IMR-90 (cell line): ENCODE measurements around the gene CLIP3. TPM values are rescaled to one million over a fixed set of nuclear protein-coding genes. Genes with fewer than 3 reads are reported as not detected.
A peak's percentile ranks its signal among the peaks of the same experiment; 100 is the strongest.

Experiments
- ATAC-seq: fragments of 200-7000 bp; cut with Tn5 transposase; 2 replicates; pipeline ENCODE4 v1.9.1; 2020; ENCODE audit warnings: low read depth, mild to moderate bottlenecking, moderate library complexity
- BruUV-seq: library from RNA; stranded (reverse); fragments of 400-500 nt; replicated peaks from 2 replicates; lab custom pipeline; 2021; lab: Mats Ljungman, UMichigan
- CTCF ChIA-PET: fragments of 300-600 bp; formaldehyde crosslinking; extraction: SDS; loops from one replicate; lab custom pipeline; 2021; ENCODE audit warnings: antibody characterized with exemption; lab: Yijun Ruan, JAX
- POLR2A ChIA-PET: fragments of 300-600 bp; sonication (Branson Sonifier 250); formaldehyde crosslinking; loops from one replicate; lab custom pipeline; 2022; ENCODE audit warnings: antibody characterized with exemption; ENCODE audit not compliant: unreplicated experiment; lab: Charles Lee
- DNase-seq: peaks from one replicate; pipeline ENCODE4 v3.0.0; 2013
- H2AFZ ChIP-seq: replicated peaks from 2 replicates; pipeline ENCODE3; 2013; ENCODE audit warnings: low read length, mild to moderate bottlenecking; ENCODE audit not compliant: poor library complexity
- H2AK5ac ChIP-seq: 2 replicates; pipeline ENCODE4 v1.6.1; 2013; ENCODE audit warnings: low read depth, low read length, inconsistent platforms
- H2AK9ac ChIP-seq: replicated peaks from 2 replicates; pipeline ENCODE3; 2013; ENCODE audit warnings: mild to moderate bottlenecking, low read depth, low read length, moderate library complexity; ENCODE audit not compliant: poor library complexity
- H2BK120ac ChIP-seq: 2 replicates; pipeline ENCODE4 v1.6.1; 2013; ENCODE audit warnings: low read depth, low read length, inconsistent platforms
- H2BK15ac ChIP-seq: 3 replicates; pipeline ENCODE4 v1.6.1; 2013; ENCODE audit warnings: low read depth, low read length, inconsistent platforms
- H2BK20ac ChIP-seq: 2 replicates; pipeline ENCODE4 v1.6.1; 2013; ENCODE audit warnings: low read depth, mild to moderate bottlenecking, inconsistent platforms, low read length, moderate library complexity
- H2BK5ac ChIP-seq: 2 replicates; pipeline ENCODE4 v1.6.1; 2013; ENCODE audit warnings: mild to moderate bottlenecking, low read depth, low read length, inconsistent platforms; ENCODE audit not compliant: poor library complexity, severe bottlenecking
- H3K14ac ChIP-seq: replicated peaks from 2 replicates; pipeline ENCODE4 v1.6.1; 2013; ENCODE audit warnings: low read depth, low read length, inconsistent platforms
- H3K18ac ChIP-seq: 2 replicates; pipeline ENCODE4 v1.6.1; 2013; ENCODE audit warnings: low read depth, low read length, control low read depth
- H3K23ac ChIP-seq: 2 replicates; pipeline ENCODE4 v1.6.1; 2013; ENCODE audit warnings: low read depth, low read length, inconsistent platforms
- H3K27ac ChIP-seq: 2 replicates; pipeline ENCODE4 v1.5.1; 2013; ENCODE audit warnings: mild to moderate bottlenecking, control low read depth, low read length; ENCODE audit not compliant: insufficient read depth
- H3K27me3 ChIP-seq: 2 replicates; pipeline ENCODE4 v1.6.1; 2013; ENCODE audit warnings: low read length; ENCODE audit not compliant: control insufficient read depth, insufficient read depth
- H3K36me3 ChIP-seq: 2 replicates; pipeline ENCODE4 v1.6.1; 2013; ENCODE audit warnings: low read length, mixed read lengths; ENCODE audit not compliant: control insufficient read depth, insufficient read depth
- H3K4ac ChIP-seq: 2 replicates; pipeline ENCODE4 v1.6.1; 2013; ENCODE audit warnings: low read depth, low read length, inconsistent platforms
- H3K4me1 ChIP-seq: 2 replicates; pipeline ENCODE4 v1.6.1; 2013; ENCODE audit warnings: low read length, mixed read lengths; ENCODE audit not compliant: control insufficient read depth, insufficient read depth
- H3K4me2 ChIP-seq: 2 replicates; pipeline ENCODE4 v1.6.1; 2013; ENCODE audit warnings: low read depth, mild to moderate bottlenecking, control low read depth, low read length, moderate library complexity
- H3K4me3 ChIP-seq: 2 replicates; pipeline ENCODE4 v1.5.1; 2013; ENCODE audit warnings: low read depth, mild to moderate bottlenecking, control low read depth, low read length, moderate library complexity; ENCODE audit not compliant: insufficient read depth
- H3K56ac ChIP-seq: 2 replicates; pipeline ENCODE4 v1.6.1; 2013; ENCODE audit warnings: low read length, inconsistent platforms; ENCODE audit not compliant: insufficient read depth; ENCODE audit errors: extremely low read depth
- H3K79me1 ChIP-seq, 2 experiments: 2 replicates each; pipeline ENCODE4 v1.6.1; 2013; ENCODE audit warnings: low read length in 2 of 2, inconsistent platforms in 1 of 2, low read depth in 1 of 2
- H3K9ac ChIP-seq: 2 replicates; pipeline ENCODE4 v1.6.1; 2013; ENCODE audit warnings: low read depth, low read length, control low read depth
- H3K9me1 ChIP-seq: 2 replicates; pipeline ENCODE4 v1.6.1; 2013; ENCODE audit warnings: low read length, inconsistent platforms; ENCODE audit not compliant: insufficient read depth
- H3K9me3 ChIP-seq: 2 replicates; pipeline ENCODE4 v1.6.1; 2013; ENCODE audit warnings: low read length; ENCODE audit not compliant: control insufficient read depth, insufficient read depth
- H4K20me1 ChIP-seq: 2 replicates; pipeline ENCODE4 v1.6.1; 2013; ENCODE audit warnings: low read length, inconsistent platforms; ENCODE audit not compliant: insufficient read depth
- H4K5ac ChIP-seq: 2 replicates; pipeline ENCODE4 v1.6.1; 2013; ENCODE audit warnings: mild to moderate bottlenecking, low read depth, low read length, control low read depth
- H4K8ac ChIP-seq, 2 experiments: 2 replicates each; pipeline ENCODE4 v1.6.1; 2013; ENCODE audit warnings: low read depth in 2 of 2, low read length in 2 of 2, control low read depth in 1 of 2, inconsistent platforms in 1 of 2
- H4K91ac ChIP-seq: 2 replicates; pipeline ENCODE4 v1.6.1; 2013; ENCODE audit warnings: low read depth, low read length, inconsistent platforms; ENCODE audit not compliant: insufficient read depth
- BHLHE40 ChIP-seq: fragments of 150-350 bp; IDR thresholded peaks from 2 replicates; pipeline ENCODE4 v1.6.1; 2016; ENCODE audit warnings: mild to moderate bottlenecking, low read depth, low read length
- CEBPB ChIP-seq: IDR thresholded peaks from 2 replicates; pipeline ENCODE4 v1.6.1; 2012; ENCODE audit warnings: low read depth, low read length, improper control_type of control experiment
- WGBS, 2 experiments: methylation state at CpG; one replicate each; pipeline versions ENCODE4 v1.1.5 to v1.1.7; 2013; ENCODE audit warnings: missing lambda C conversion rate in 2 of 2; ENCODE audit not compliant: insufficient read length in 1 of 2; ENCODE audit errors: extremely low coverage in 2 of 2; 5-methylcytosine and 5-hydroxymethylcytosine counted together
- dilution Hi-C: fragments of 300-500 bp; cut with HindIII; formaldehyde crosslinking; loops from one replicate; pipeline ENCODE4 v1.14.3; 2018; ENCODE audit warnings: low sequenced_read_pairs; ENCODE audit not compliant: unreplicated experiment
- in situ Hi-C: fragments of 300-500 bp; cut with MboI; formaldehyde crosslinking; loops from 3 replicates; pipeline ENCODE4 v1.14.3; 2019; ENCODE audit warnings: low sequenced_read_pairs, inconsistent platforms, mixed read lengths
- intact Hi-C: fragments of 100-400 bp; cut with micrococcal nuclease; formaldehyde crosslinking; loops from 2 replicates; pipeline ENCODE4 v1.10.0; 2022
- polyA plus RNA-seq, 3 experiments: library from polyadenylated mRNA; depleted of rRNA; stranded (reverse); fragments of >200 nt; gene quantifications; 2 replicates each; pipeline ENCODE4 v1.2.3, GENCODE V29; 2012; ENCODE audit warnings: low replicate concordance in 1 of 3
- total RNA-seq: library from RNA; depleted of rRNA; stranded (reverse); fragments of >200 nt; gene quantifications from 2 replicates; pipeline ENCODE4 v1.2.3, GENCODE V29; 2012
- TF ChIP-seq, protein P1 (sequence below): conservative IDR thresholded peaks from 2 replicates; pipeline ENCODE4 v1.5.1; 2012; ENCODE audit warnings: mild to moderate bottlenecking, low read depth, low read length, improper control_type of control experiment

CLIP3 gene
- total and polyA plus RNA-seq, 2 of the 4 experiments (the other 2 are of a cell fraction), result 5.4 to 28.7 TPM

GRCh38 chr19:35977446-35978222 is 55.0 kb downstream of the CLIP3 start:
- no peaks in the 10 kb centered on the region for H3K4me1 ChIP-seq
- H2AK5ac ChIP-seq, result no peak overlapping the region
- H2AFZ ChIP-seq, result no peak overlapping the region
- H2BK15ac ChIP-seq, result no peak overlapping the region
- no peak for DNase-seq
- H3K27me3 ChIP-seq, result peaks cover 13% of the 10 kb centered on the region
- H3K4ac ChIP-seq, result no peak overlapping the region
- H3K9me1 ChIP-seq, result no peaks in the 10 kb centered on the region
- in situ Hi-C loops, result no loop called here
- no peaks in the 10 kb centered on the region for H3K9me3 ChIP-seq
- no peak overlapping the region for H4K91ac ChIP-seq
- no peak overlapping the region for H2AK9ac ChIP-seq
- no peak for ATAC-seq
- no peak overlapping the region for H3K56ac ChIP-seq
- H4K20me1 ChIP-seq, result no peaks in the 10 kb centered on the region
- WGBS, 2 experiments, result 60% methylated on average over 3 of the region's 14 CpGs; no CpG with 5 or more reads in 1 of the 2 experiments
- H2BK5ac ChIP-seq, result no peak overlapping the region
- no peak overlapping the region for H3K18ac ChIP-seq
- H2BK120ac ChIP-seq, result no peak overlapping the region
- H3K9ac ChIP-seq, result no peak overlapping the region
- dilution Hi-C loops, result no loop called here
- no peak overlapping the region for H3K4me3 ChIP-seq
- BruUV-seq, result no TSS peak
- no peak overlapping the region for H3K27ac ChIP-seq
- ChIA-PET POLR2A (no interaction called here), CTCF (no interaction called here)
- no peak overlapping the region for H3K23ac ChIP-seq
- no peak overlapping the region for H3K4me2 ChIP-seq
- intact Hi-C loops, result no loop called here
- H4K8ac ChIP-seq, result no peak overlapping the region
- no peak overlapping the region for H2BK20ac ChIP-seq
- H3K79me1 ChIP-seq, result no peaks in the 10 kb centered on the region
- H3K36me3 ChIP-seq, result no peaks in the 10 kb centered on the region
- no peak overlapping the region for H3K14ac ChIP-seq
- no peak overlapping the region for H4K5ac ChIP-seq
- TF ChIP-seq CEBPB, result no peak
- TF ChIP-seq, protein P1, sequence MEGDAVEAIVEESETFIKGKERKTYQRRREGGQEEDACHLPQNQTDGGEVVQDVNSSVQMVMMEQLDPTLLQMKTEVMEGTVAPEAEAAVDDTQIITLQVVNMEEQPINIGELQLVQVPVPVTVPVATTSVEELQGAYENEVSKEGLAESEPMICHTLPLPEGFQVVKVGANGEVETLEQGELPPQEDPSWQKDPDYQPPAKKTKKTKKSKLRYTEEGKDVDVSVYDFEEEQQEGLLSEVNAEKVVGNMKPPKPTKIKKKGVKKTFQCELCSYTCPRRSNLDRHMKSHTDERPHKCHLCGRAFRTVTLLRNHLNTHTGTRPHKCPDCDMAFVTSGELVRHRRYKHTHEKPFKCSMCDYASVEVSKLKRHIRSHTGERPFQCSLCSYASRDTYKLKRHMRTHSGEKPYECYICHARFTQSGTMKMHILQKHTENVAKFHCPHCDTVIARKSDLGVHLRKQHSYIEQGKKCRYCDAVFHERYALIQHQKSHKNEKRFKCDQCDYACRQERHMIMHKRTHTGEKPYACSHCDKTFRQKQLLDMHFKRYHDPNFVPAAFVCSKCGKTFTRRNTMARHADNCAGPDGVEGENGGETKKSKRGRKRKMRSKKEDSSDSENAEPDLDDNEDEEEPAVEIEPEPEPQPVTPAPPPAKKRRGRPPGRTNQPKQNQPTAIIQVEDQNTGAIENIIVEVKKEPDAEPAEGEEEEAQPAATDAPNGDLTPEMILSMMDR, result 0 out of 2 replicates have a peak, but pooled peaks have one; percentile 10
- TF ChIP-seq BHLHE40, result no peak
